ENCODE data around the gene JUNB.

DNA sequence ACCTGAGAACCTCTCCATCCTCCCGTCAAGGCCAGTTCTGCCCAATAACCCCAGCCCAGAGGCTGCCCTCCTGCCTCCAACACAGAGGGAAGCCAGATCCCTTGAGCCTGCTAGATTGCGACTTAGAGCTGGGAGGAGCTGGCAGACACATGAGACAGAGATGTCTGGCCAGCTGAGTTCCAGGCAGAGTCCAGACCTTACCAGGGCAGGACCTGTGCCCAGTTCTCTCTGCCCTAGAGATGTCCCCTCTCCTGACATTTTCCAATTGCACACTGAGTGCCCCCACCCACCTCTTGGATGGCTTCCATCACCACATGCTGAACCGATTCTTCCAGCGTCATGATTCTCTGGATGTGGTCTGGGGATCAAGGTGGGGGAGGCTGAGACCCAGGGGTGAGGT lies 19.0 kb upstream of the JUNB start:
- TF ChIP-seq GATA3 (IDR thresholded peaks at IDR 0.05; ENCODE audit: low read depth, low read length), result no peak
- TF ChIP-seq GATA2 (IDR thresholded peaks at IDR 0.05; ENCODE audit: low read depth, low read length), result no peak

Measured in SH-SY5Y (cell line).